ENCODE measurements around the gene TOM1L2.
"Not testable (repeated sequence)": the region's sequence is repeated elsewhere in the genome, so short reads cannot be mapped to it uniquely, and the experiment has no call there.

Gene TOM1L2

GRCh38 chr17:17966399-17966798, 5.8 kb downstream of the TOM1L2 start:
- DNase-seq = no peak

GRCh38 chr17:17965152-17965721, 7.0 kb downstream of the TOM1L2 start:
- DNase-seq = no peak

GRCh38 chr17:17964710-17965109, 7.5 kb downstream of the TOM1L2 start:
- DNase-seq = no peak

- no peak for DNase-seq
Measured at GRCh38 chr17:17963694-17964436, 8.3 kb downstream of the TOM1L2 start.

DNA sequence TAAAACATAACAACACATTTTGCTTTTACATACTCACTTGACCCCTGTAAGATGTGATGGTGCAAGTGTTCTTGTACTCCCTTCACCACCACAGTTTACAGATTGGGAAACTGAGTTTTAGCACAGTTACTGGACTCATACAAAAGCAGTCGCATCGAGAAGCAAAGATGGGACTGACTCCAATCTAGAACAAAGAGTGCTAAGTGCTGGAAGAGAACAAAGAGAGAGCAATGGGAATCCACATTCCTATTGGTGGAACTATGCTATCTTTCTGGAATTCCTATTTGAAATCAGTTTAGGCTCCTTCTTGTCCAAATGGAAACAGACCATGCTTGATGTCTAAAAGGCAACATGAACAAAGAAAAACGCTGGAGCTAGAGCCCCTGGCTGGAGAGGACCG, 9.1 kb downstream of the TOM1L2 start:
- DNase-seq = no peak

DNA sequence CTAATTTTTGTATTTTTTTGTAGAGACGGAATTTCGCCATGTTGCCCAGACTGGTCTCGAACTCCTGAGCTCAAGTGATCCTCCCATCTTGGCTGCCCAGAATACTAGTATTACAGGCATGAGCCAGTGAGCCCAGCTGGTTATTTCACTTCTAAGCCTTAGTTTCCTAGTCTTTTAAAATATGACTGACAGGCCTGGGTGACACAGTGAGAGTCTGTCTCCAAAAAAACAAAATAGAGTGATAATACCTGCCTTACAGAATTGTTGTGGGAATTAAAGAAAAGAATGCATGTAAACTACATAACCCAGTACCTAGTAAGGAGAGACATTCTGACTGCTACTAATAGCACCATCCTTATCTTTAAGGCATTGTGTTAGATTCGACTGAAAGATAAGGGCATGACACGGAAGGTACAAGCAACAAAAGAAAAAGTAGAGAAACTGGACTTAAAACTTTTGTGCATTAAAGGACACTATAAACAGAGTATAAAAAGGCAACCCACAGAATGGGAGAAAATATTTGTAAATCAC, 11.6 kb downstream of the TOM1L2 start:
- DNase-seq = no peak

- no peak for DNase-seq
Measured at GRCh38 chr17:17959520-17960361, 12.5 kb downstream of the TOM1L2 start.

DNA sequence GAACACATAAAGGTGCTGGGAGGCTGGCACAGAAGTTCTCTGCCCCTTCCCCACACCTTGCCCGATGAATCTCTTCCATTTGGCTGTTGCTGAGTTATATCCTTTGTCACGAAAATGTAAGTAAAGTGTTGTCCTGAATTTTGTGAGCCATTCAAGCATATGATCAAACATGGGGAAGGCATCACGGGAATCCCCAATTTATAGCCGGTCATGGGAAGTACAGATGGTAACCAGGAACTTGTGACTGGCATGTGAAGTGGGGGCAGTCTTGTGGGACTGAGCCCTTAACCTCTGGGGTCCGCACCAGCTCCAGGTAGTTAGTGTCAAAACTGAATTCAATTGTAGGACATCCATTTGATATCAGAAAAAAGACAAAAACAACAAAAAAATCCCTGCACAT, 13.2 kb downstream of the TOM1L2 start:
- no peak for DNase-seq

DNA sequence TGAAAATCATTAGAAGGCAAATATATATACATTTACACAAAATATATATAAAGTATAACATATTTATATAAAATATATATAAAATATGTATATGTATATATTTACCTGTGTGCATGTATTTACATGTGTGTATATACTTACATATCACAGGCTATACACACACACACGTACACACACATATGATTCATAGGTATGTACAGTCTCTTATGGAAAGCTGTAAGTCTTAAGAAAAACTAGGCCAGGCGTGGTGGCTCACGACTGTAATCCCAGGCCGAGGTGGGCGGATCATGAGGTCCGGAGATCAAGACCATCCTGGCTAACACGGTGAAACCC, 14.7 kb downstream of the TOM1L2 start:
- no peak for DNase-seq

GRCh38 chr17:17955790-17956341, 16.3 kb downstream of the TOM1L2 start:
- DNase-seq = not testable (repeated sequence)

GRCh38 chr17:17954079-17954478, 18.1 kb downstream of the TOM1L2 start:
- no peak for DNase-seq

DNA sequence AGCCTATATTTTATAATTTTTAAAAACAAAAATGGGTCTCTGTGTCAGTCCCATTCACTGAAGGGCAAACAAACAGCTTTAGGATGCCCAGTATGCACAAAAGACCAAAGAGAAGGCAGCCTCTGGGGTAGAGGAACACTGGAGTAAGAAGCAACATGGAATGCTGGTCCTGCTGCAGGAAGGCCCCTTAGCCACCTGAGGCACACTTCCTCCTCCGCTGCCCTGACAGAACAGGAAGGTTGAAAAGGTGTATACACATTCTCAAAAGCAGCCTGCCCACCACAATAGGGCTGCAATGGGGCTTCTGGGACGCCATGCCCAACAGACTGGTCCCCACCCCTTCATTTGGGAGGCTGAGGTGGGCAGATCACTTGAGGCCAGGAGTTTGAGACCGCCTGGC, 19.5 kb downstream of the TOM1L2 start:
- DNase-seq = no peak

- no peak for DNase-seq
Measured at GRCh38 chr17:17951524-17951923, 20.7 kb downstream of the TOM1L2 start.

GRCh38 chr17:17950806-17951205, 21.4 kb downstream of the TOM1L2 start:
- DNase-seq = no peak

GRCh38 chr17:17950347-17950746, 21.9 kb downstream of the TOM1L2 start:
- DNase-seq = no peak

- no peak for DNase-seq
Measured at GRCh38 chr17:17947966-17948365, 24.2 kb downstream of the TOM1L2 start.

- no peak for DNase-seq
Measured at GRCh38 chr17:17947309-17947708, 24.9 kb downstream of the TOM1L2 start.

- DNase-seq = no peak
Measured at GRCh38 chr17:17946093-17946492, 26.1 kb downstream of the TOM1L2 start.

- DNase-seq = no peak
Measured at GRCh38 chr17:17944743-17945142, 27.5 kb downstream of the TOM1L2 start.

DNA sequence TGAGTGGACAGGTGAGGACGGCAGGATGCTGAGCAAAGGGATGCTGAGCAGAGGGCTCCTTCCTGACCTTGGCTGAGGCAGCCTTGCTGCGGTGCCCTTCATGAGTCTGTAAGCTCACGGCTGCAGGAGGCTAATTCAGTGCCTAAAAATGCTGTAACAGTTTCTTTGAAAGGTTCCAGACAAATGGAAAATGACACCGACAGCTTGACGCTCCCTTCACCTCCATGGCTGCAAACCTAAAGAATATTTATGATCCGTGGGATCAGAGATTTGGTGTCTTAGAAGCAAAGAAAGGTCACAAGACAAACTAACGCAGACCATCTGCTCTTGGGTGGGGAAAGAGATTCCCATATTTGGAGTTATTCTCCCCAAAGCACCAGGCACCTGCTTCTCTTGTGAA, 28.0 kb downstream of the TOM1L2 start:
- DNase-seq = no peak

DNA sequence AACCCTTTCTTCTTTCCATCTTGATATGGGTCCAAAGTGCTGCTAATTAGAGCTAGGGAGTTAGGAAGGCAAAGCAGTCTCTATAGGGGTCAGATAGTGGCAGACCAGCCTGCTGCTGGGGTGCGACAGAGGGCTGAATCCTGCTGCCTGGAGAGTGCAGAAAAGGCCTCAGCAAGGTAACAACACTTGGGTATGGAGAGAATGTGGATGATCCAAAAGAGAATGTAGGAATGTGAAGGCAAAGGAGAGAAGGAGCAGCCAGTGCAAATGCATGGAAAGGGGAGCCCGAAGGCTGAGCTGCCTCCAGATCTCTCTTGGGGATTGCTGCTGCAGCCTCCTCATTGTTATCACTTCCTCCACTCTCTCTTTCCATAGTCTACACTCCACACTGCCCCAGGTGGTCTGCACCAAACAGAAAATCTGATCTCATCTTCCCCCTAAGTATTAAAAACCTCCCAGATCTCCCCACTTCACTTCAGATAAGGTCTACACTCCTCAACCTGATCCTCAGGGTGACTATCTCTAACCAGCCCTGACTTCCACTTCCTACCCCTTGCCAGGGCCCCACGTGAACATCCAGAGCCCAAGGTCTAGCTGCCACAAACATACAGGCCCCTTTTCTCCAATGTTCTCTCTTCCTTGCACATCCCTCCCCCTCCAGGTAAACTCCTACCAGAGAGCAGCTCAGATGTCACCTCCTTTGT, 28.8 kb downstream of the TOM1L2 start:
- no peak for DNase-seq

- no peak for DNase-seq
Measured at GRCh38 chr17:17942846-17943245, 29.4 kb downstream of the TOM1L2 start.

DNA sequence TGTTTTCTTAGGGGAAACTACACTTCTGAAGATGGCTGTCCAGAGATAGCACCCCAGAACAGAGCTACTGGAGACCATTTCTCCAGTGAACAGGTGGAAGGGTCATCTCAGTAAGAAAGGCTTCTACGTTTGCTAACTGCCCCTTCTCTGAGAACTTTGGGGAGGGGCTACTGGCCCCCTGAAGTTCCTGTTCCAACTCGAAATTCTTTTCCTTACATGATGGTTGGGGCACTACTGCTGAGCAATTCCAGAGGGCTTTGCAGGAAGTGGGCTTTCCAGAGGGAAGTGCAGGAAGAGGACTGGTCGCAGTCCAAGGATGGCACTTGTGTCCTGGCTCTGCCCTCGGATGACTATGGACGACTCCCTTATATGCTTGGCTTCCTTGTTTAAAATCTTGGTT, 31.2 kb downstream of the TOM1L2 start:
- DNase-seq = no peak
